ENCODE results near the gene INPP5F. TPM values are rescaled to one million over a fixed set of nuclear protein-coding genes. Genes with fewer than 3 reads are reported as not detected.

The INPP5F gene
- total RNA-seq, 1 experiment from 2014 or later, result 26.4 TPM

GRCh38 chr10:119753309-119753708 is 27.5 kb downstream of the INPP5F start:
- H3K4me1 Mint-ChIP-seq (ENCODE audit: low read depth, unreplicated experiment), result peaks cover 18% of the 10 kb centered on the region
- Histone ChIP-seq H3K4me3 (ENCODE audit: low read depth, low read length) (no peak overlapping the region), H3K36me3 (ENCODE audit: control insufficient read depth, insufficient read depth, low read length) (no peaks in the 10 kb centered on the region), H3K4me1 (peaks cover 6% of the 10 kb centered on the region; the same call in 1 of the 2 replicates), H3K27me3 (replicated peaks; ENCODE audit: control insufficient read depth, insufficient read depth, low read length) (no peaks in the 10 kb centered on the region), H3K9me3 (no peaks in the 10 kb centered on the region)
- ChIA-PET CTCF (interaction anchor here (0.8 kb wide), 1 partner anchor 120 kb away, joined by 7 read pairs; the partner anchor contains the start of gene MCMBP), POLR2A (no interaction called here)
- H3K27me3 Mint-ChIP-seq (ENCODE audit: insufficient read depth, unreplicated experiment), result no peaks in the 10 kb centered on the region
- H3K4me3 Mint-ChIP-seq (ENCODE audit: unreplicated experiment), result no peak overlapping the region
- peaks cover 14% of the 10 kb centered on the region for H3K36me3 Mint-ChIP-seq (ENCODE audit: insufficient read depth, unreplicated experiment)
- H3K27ac Mint-ChIP-seq (ENCODE audit: unreplicated experiment), result no peak overlapping the region
- no peaks in the 10 kb centered on the region for H3K9me3 Mint-ChIP-seq (ENCODE audit: unreplicated experiment)
- intact Hi-C loops (cut with micrococcal nuclease; ENCODE audit: unreplicated experiment), result no loop called here
- no TSS peak for BruUV-seq (replicated peaks)
- no peak for DNase-seq
- no peak for TF ChIP-seq CTCF (IDR thresholded peaks at IDR 0.05; ENCODE audit: insufficient read depth in 1 of 2, low read depth in 1 of 2, low read length in 1 of 2, severe bottlenecking in 1 of 2, unreplicated experiment in 1 of 2)

DNA sequence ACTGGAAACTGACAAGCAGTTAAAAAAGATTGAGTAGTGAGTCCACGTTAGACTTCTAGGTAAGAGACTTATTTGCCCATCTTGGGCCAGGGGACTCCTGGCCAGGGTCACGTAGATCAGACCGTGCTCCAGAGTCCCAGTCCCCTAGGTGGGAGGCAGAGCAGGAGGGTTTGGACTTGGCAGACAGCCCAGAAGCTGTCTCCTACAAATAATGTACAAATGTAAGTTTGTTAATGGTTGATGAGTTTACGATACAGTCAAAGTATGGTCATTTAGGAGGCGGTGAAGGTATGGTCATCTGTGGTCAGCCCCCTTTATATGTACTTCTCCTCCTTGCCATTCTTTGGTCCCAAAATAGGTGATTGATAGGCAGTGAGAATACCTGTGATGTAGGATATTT is 28.2 kb downstream of the INPP5F start:
- no peak for DNase-seq

GRCh38 chr10:119754936-119755335 is 29.1 kb downstream of the INPP5F start:
- BruUV-seq (replicated peaks), result no TSS peak
- Histone ChIP-seq H3K4me3 (ENCODE audit: low read depth, low read length) (no peak overlapping the region), H3K4me1 (peaks cover 6% of the 10 kb centered on the region; the same call in 1 of the 2 replicates), H3K27me3 (replicated peaks; ENCODE audit: control insufficient read depth, insufficient read depth, low read length) (no peaks in the 10 kb centered on the region), H3K36me3 (ENCODE audit: control insufficient read depth, insufficient read depth, low read length) (no peaks in the 10 kb centered on the region), H3K9me3 (no peaks in the 10 kb centered on the region)
- H3K36me3 Mint-ChIP-seq (ENCODE audit: insufficient read depth, unreplicated experiment), result peaks cover 12% of the 10 kb centered on the region
- intact Hi-C loops (cut with micrococcal nuclease; ENCODE audit: unreplicated experiment), result no loop called here
- H3K4me3 Mint-ChIP-seq (ENCODE audit: unreplicated experiment), result no peak overlapping the region
- no peak overlapping the region for H3K27ac Mint-ChIP-seq (ENCODE audit: unreplicated experiment)
- H3K4me1 Mint-ChIP-seq (ENCODE audit: low read depth, unreplicated experiment), result peaks cover 18% of the 10 kb centered on the region
- no peak for DNase-seq
- POLR2A ChIA-PET, result no interaction called here
- H3K27me3 Mint-ChIP-seq (ENCODE audit: insufficient read depth, unreplicated experiment), result no peaks in the 10 kb centered on the region
- CTCF ChIA-PET, result interaction anchor here (0.6 kb wide), 1 partner anchor 101 kb away, joined by 3 read pairs; no protein-coding TSS in a partner anchor
- H3K9me3 Mint-ChIP-seq (ENCODE audit: unreplicated experiment), result no peaks in the 10 kb centered on the region
- TF ChIP-seq CTCF (IDR thresholded peaks at IDR 0.05; ENCODE audit: insufficient read depth in 1 of 2, low read depth in 1 of 2, low read length in 1 of 2, severe bottlenecking in 1 of 2, unreplicated experiment in 1 of 2), result no peak

More for the DNA sequence above, 28.2 kb downstream of the INPP5F start:
- Mint-ChIP-seq H3K27ac (ENCODE audit: unreplicated experiment) (no peak overlapping the region), H3K9me3 (ENCODE audit: unreplicated experiment) (no peaks in the 10 kb centered on the region), H3K36me3 (ENCODE audit: insufficient read depth, unreplicated experiment) (peaks cover 12% of the 10 kb centered on the region), H3K4me1 (ENCODE audit: low read depth, unreplicated experiment) (peaks cover 18% of the 10 kb centered on the region), H3K4me3 (ENCODE audit: unreplicated experiment) (no peak overlapping the region), H3K27me3 (ENCODE audit: insufficient read depth, unreplicated experiment) (no peaks in the 10 kb centered on the region)
- H3K9me3 ChIP-seq, result no peaks in the 10 kb centered on the region
- no peaks in the 10 kb centered on the region for H3K27me3 ChIP-seq (replicated peaks; ENCODE audit: control insufficient read depth, insufficient read depth, low read length)
- BruUV-seq (replicated peaks), result no TSS peak
- no peaks in the 10 kb centered on the region for H3K36me3 ChIP-seq (ENCODE audit: control insufficient read depth, insufficient read depth, low read length)
- peaks cover 6% of the 10 kb centered on the region; the same call in 1 of the 2 replicates for H3K4me1 ChIP-seq
- intact Hi-C loops (cut with micrococcal nuclease; ENCODE audit: unreplicated experiment), result no loop called here
- TF ChIP-seq CTCF (IDR thresholded peaks at IDR 0.05; ENCODE audit: insufficient read depth in 1 of 2, low read depth in 1 of 2, low read length in 1 of 2, severe bottlenecking in 1 of 2, unreplicated experiment in 1 of 2), result no peak
- ChIA-PET CTCF (no interaction called here), POLR2A (no interaction called here)
- H3K4me3 ChIP-seq (ENCODE audit: low read depth, low read length), result no peak overlapping the region
